DND-41 (cell line): ENCODE measurements around the gene CDH20.

Source experiments
- ATAC-seq: fragments of 200-7000 bp; cut with Tn5 transposase; 3 replicates; pipeline ENCODE4 v1.9.1; 2021; ENCODE audit warnings: low read depth; ENCODE audit not compliant: insufficient read depth
- DNase-seq: peaks from one replicate; pipeline ENCODE4 v3.0.0-alpha.2; 2020
- H2AFZ ChIP-seq: 2 replicates; pipeline ENCODE4 v1.6.0; 2012; ENCODE audit warnings: low read depth, low read length
- H3K27ac ChIP-seq: 2 replicates; pipeline ENCODE4 v1.5.1; 2012; ENCODE audit warnings: low read length, inconsistent platforms
- H3K27me3 ChIP-seq: fragments of 200-600 bp; sonication (generic); 2 replicates; pipeline ENCODE4 v1.6.0; 2012; ENCODE audit warnings: low read length, mild to moderate bottlenecking, inconsistent platforms; ENCODE audit not compliant: insufficient read depth, poor library complexity
- H3K36me3 ChIP-seq: 2 replicates; pipeline ENCODE4 v1.5.1; 2012; ENCODE audit warnings: low read length, inconsistent platforms; ENCODE audit not compliant: insufficient read depth
- H3K4me1 ChIP-seq: 2 replicates; pipeline ENCODE4 v1.5.1; 2012; ENCODE audit warnings: mild to moderate bottlenecking, low read length; ENCODE audit not compliant: insufficient read depth
- H3K4me2 ChIP-seq: 2 replicates; pipeline ENCODE4 v1.6.0; 2012; ENCODE audit warnings: mild to moderate bottlenecking, moderate library complexity, low read length, inconsistent platforms; ENCODE audit not compliant: insufficient read depth
- H3K4me3 ChIP-seq, 2 experiments: fragments of 200-600 bp in 1 of 2; shearing (Covaris generic) in 1 of 2; 2 replicates each; pipeline ENCODE4 v1.5.1; 2012 to 2016; ENCODE audit warnings: inconsistent platforms in 2 of 2, low read length in 2 of 2, mild to moderate bottlenecking in 2 of 2, low read depth in 1 of 2, moderate library complexity in 1 of 2
- H3K79me2 ChIP-seq: 2 replicates; pipeline ENCODE4 v1.6.0; 2012; ENCODE audit warnings: low read length, inconsistent platforms; ENCODE audit not compliant: insufficient read depth
- H3K9ac ChIP-seq: 2 replicates; pipeline ENCODE4 v1.6.0; 2012; ENCODE audit warnings: low read depth, mild to moderate bottlenecking, inconsistent platforms, low read length, moderate library complexity
- H3K9me3 ChIP-seq: 2 replicates; pipeline ENCODE4 v1.5.1; 2012; ENCODE audit warnings: low read length, moderate library complexity, mild to moderate bottlenecking, inconsistent platforms; ENCODE audit not compliant: insufficient read depth, severe bottlenecking
- H4K20me1 ChIP-seq: 2 replicates; pipeline ENCODE4 v1.6.0; 2012; ENCODE audit warnings: low read length; ENCODE audit not compliant: insufficient read depth
- CTCF ChIP-seq: IDR thresholded peaks from 2 replicates; pipeline ENCODE4 v1.5.1; 2012; ENCODE audit warnings: borderline replicate concordance, low read length, moderate library complexity, mild to moderate bottlenecking; ENCODE audit not compliant: poor library complexity, severe bottlenecking; ENCODE audit errors: extremely low read depth
- EZH2 ChIP-seq: IDR thresholded peaks from 3 replicates; pipeline ENCODE4 v1.6.1; 2012; ENCODE audit warnings: borderline replicate concordance, low read depth, mild to moderate bottlenecking, moderate library complexity, low read length, inconsistent platforms; ENCODE audit not compliant: severe bottlenecking

Gene CDH20

GRCh38 chr18:61333271-61333745 is at the start of gene CDH20:
CDH20 (plus strand) TSS chr18:61333430.
- no peaks in the 10 kb centered on the region for H3K36me3 ChIP-seq
- H4K20me1 ChIP-seq = no peaks in the 10 kb centered on the region
- no peak within 1 kb of the TSS for H3K4me2 ChIP-seq
- H3K4me1 ChIP-seq = no peaks in the 10 kb centered on the region
- H3K27me3 ChIP-seq = no peaks in the 10 kb centered on the region
- H2AFZ ChIP-seq = no peak within 1 kb of the TSS
- DNase-seq (no peak), ATAC-seq (no peak)
- H3K9me3 ChIP-seq = no peaks in the 10 kb centered on the region
- H3K79me2 ChIP-seq = no peaks in the 10 kb centered on the region
- TF ChIP-seq CTCF = no peak
- no peak for TF ChIP-seq EZH2
- no peak within 1 kb of the TSS for H3K27ac ChIP-seq
- H3K4me3 ChIP-seq = no peak within 1 kb of the TSS
- H3K9ac ChIP-seq = no peak within 1 kb of the TSS

DNA sequence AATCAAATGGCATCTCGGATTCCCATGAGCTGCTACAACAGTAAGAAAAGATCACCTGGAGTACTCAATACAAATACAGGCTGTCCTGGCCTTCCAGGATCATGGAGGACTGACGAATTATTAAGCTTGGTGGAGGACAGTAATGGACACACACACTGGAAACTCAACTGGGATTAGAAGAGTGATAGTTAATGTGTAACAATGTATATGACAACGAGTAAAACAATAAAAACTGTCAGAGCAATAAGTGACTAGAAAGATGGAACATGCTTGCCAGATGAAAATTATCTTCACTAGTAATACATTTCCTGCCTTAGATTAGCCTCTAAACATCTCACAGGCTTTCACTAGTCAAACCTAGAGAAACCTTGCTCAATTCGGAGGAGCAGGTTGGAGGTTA is 49.2 kb upstream of the CDH20 start:
- H3K9me3 ChIP-seq = no peaks in the 10 kb centered on the region
- no peak for ATAC-seq
- H3K4me1 ChIP-seq = no peaks in the 10 kb centered on the region
- DNase-seq = no peak
- H3K36me3 ChIP-seq = no peaks in the 10 kb centered on the region
- no peak overlapping the region for H3K27ac ChIP-seq
- H3K4me2 ChIP-seq = no peak overlapping the region
- no peak overlapping the region for H3K9ac ChIP-seq
- H3K79me2 ChIP-seq = no peaks in the 10 kb centered on the region
- no peak overlapping the region for H3K4me3 ChIP-seq
- no peaks in the 10 kb centered on the region for H4K20me1 ChIP-seq
- H3K27me3 ChIP-seq = no peaks in the 10 kb centered on the region
- TF ChIP-seq CTCF (no peak), EZH2 (no peak)
- no peak overlapping the region for H2AFZ ChIP-seq

DNA sequence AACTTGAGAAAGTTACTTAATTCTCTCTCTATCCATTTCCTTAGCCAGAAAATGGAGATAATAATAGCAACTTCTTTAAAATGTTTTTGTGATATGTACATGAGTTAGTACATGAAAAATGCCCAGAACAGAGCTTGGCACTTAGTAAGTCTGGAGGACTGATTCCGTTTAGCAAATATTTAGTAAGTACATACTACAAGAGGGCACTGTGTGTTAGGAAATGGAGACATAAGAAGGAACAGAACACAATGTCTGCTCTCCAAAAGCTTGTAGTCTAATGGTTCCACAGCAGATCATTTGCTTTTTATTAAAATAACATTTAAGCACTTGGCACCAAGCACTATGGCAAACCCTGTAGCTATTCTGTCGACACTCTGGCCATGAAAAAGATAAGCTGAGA is 47.5 kb upstream of the CDH20 start:
- no peak overlapping the region for H3K4me2 ChIP-seq
- no peak for DNase-seq
- TF ChIP-seq CTCF (no peak), EZH2 (no peak)
- no peak overlapping the region for H2AFZ ChIP-seq
- no peaks in the 10 kb centered on the region for H3K9me3 ChIP-seq
- ATAC-seq = no peak
- no peaks in the 10 kb centered on the region for H3K36me3 ChIP-seq
- no peak overlapping the region for H3K4me3 ChIP-seq
- H3K4me1 ChIP-seq = no peaks in the 10 kb centered on the region
- H3K27ac ChIP-seq = no peak overlapping the region
- no peaks in the 10 kb centered on the region for H4K20me1 ChIP-seq
- no peaks in the 10 kb centered on the region for H3K79me2 ChIP-seq
- no peaks in the 10 kb centered on the region for H3K27me3 ChIP-seq
- no peak overlapping the region for H3K9ac ChIP-seq

- DNase-seq = no peak
- H3K4me3 ChIP-seq = no peak overlapping the region
- H3K36me3 ChIP-seq = no peaks in the 10 kb centered on the region
Measured at GRCh38 chr18:61286867-61287266, 46.4 kb upstream of the CDH20 start.

More at GRCh38 chr18:61286867-61287266, 46.4 kb upstream of the CDH20 start:
- H3K4me1 ChIP-seq = no peaks in the 10 kb centered on the region
- ATAC-seq = no peak
- H3K27ac ChIP-seq = no peak overlapping the region
- H3K9me3 ChIP-seq = no peaks in the 10 kb centered on the region
- no peak overlapping the region for H3K4me2 ChIP-seq
- H2AFZ ChIP-seq = no peak overlapping the region
- no peaks in the 10 kb centered on the region for H3K27me3 ChIP-seq
- no peak overlapping the region for H3K9ac ChIP-seq
- no peaks in the 10 kb centered on the region for H3K79me2 ChIP-seq
- TF ChIP-seq EZH2 = no peak
- TF ChIP-seq CTCF = no peak
- H4K20me1 ChIP-seq = no peaks in the 10 kb centered on the region
